ENCODE measurements around the gene GPR78.

Gene GPR78

DNA sequence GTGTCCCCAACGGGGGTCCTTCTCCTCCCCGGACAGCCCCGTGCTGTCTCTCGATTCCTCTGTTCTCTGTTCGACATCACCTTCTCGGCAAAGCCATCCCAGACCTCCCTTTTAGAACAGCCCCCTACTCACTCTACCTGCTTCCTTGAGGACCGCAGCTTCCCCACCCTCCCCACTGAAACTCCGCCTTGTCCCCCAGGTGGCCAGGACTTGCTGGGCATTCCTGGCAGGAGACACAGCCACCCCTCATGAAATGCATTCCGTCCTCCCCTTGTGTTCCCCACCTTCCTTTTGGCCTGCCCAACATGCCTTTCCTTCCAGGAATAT, 34.8 kb upstream of the GPR78 start:
- TF ChIP-seq, protein P1, sequence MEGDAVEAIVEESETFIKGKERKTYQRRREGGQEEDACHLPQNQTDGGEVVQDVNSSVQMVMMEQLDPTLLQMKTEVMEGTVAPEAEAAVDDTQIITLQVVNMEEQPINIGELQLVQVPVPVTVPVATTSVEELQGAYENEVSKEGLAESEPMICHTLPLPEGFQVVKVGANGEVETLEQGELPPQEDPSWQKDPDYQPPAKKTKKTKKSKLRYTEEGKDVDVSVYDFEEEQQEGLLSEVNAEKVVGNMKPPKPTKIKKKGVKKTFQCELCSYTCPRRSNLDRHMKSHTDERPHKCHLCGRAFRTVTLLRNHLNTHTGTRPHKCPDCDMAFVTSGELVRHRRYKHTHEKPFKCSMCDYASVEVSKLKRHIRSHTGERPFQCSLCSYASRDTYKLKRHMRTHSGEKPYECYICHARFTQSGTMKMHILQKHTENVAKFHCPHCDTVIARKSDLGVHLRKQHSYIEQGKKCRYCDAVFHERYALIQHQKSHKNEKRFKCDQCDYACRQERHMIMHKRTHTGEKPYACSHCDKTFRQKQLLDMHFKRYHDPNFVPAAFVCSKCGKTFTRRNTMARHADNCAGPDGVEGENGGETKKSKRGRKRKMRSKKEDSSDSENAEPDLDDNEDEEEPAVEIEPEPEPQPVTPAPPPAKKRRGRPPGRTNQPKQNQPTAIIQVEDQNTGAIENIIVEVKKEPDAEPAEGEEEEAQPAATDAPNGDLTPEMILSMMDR (IDR thresholded peaks at IDR 0.05; ENCODE audit: low read depth, low read length, missing control alignments) = no peak

DNA sequence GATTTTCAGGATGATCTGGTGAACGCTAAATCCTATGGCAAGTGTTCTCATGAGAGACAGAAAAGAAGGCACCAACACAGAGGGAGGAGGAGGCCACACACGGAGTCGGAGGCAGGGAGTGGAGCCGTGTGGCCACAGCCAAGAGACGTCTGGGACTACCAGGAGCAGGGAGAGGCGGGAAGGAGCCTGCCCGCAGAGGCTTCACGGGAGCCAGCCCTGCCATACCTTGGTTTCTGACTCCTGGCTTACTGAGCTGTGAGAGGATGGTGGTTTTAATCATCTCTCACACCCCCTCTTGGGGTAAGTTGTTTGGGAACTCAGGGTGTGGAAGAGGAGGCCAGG, 33.5 kb upstream of the GPR78 start:
- DNase-seq (ENCODE audit: low read depth) = no peak
- TF ChIP-seq, protein P1 (IDR thresholded peaks at IDR 0.05; ENCODE audit: low read depth, low read length, missing control alignments) = no peak
- no peak overlapping the region for H3K4me3 ChIP-seq (ENCODE audit: low read depth, low read length)

More for the DNA sequence above, 34.8 kb upstream of the GPR78 start:
- DNase-seq (ENCODE audit: low read depth) = no peak
- H3K4me3 ChIP-seq (ENCODE audit: low read depth, low read length) = no peak overlapping the region

GRCh38 chr4:8547108-8547911, 32.9 kb upstream of the GPR78 start:
- no peak overlapping the region for H3K4me3 ChIP-seq (ENCODE audit: low read depth, low read length)
- no peak for DNase-seq (ENCODE audit: low read depth)
- TF ChIP-seq, protein P1 (IDR thresholded peaks at IDR 0.05; ENCODE audit: low read depth, low read length, missing control alignments) = peak; percentile 57

GRCh38 chr4:8547912-8548730, 32.1 kb upstream of the GPR78 start:
- no peak overlapping the region for H3K4me3 ChIP-seq (ENCODE audit: low read depth, low read length)
- TF ChIP-seq, protein P1 (IDR thresholded peaks at IDR 0.05; ENCODE audit: low read depth, low read length, missing control alignments) = no peak
- no peak for DNase-seq (ENCODE audit: low read depth)

GRCh38 chr4:8548731-8549351, 31.4 kb upstream of the GPR78 start:
- TF ChIP-seq, protein P1 (IDR thresholded peaks at IDR 0.05; ENCODE audit: low read depth, low read length, missing control alignments) = no peak
- H3K4me3 ChIP-seq (ENCODE audit: low read depth, low read length) = no peak overlapping the region
- no peak for DNase-seq (ENCODE audit: low read depth)

DNA sequence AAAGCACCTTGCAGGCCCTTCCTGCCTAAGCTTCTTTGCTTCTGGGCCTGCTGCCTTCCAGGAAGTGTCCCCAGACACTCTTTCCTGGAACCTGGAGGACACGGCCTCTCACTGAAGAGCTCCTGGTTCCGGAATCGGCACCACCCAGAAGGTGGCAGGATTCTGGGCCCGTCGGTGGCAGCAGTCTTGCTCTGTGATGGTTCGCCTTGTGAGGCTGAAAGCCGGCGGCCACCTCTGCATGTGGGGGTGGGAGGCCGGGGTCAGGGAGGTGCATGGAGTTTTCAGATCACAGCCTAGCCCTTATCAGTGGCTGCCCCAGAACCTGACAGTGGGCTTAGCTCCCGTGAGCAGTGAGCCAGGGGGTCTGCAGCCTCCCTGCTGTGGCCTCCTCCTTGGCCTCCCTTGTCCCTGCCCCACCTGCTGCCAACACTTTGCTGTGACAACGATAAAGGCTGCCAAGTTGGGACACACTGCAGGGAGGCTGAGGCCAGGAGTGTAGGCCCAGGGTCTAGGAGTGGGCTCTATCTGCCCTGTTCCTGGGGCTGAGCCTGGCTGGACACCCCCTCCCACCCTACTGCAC, 30.8 kb upstream of the GPR78 start:
- no peak overlapping the region for H3K4me3 ChIP-seq (ENCODE audit: low read depth, low read length)
- TF ChIP-seq, protein P1 (IDR thresholded peaks at IDR 0.05; ENCODE audit: low read depth, low read length, missing control alignments) = no peak
- no peak for DNase-seq (ENCODE audit: low read depth)

Measured in GM12864 (cell line).